Prostate gland (tissue), 2 donors: ENCODE data around the gene TKTL1. TPM values are rescaled to one million over a fixed set of nuclear protein-coding genes. Genes with fewer than 3 reads are reported as not detected.
A peak's percentile ranks its signal among the peaks of the same experiment; 100 is the strongest.

Source experiments
- DNase-seq: peaks from one replicate; pipeline ENCODE4 v3.0.0-alpha.2; 2019; ENCODE audit warnings: low spot score
- H3K27ac ChIP-seq, 2 donors: fragments of 200-600 bp; sonication (generic); 2 replicates each; pipeline ENCODE4 v1.5.1; 2017 to 2019
- H3K27me3 ChIP-seq: fragments of 200-600 bp; sonication (generic); replicated peaks from 2 replicates; pipeline ENCODE4 v1.5.1; 2019; ENCODE audit not compliant: insufficient read depth
- H3K36me3 ChIP-seq, 2 donors: fragments of 200-600 bp; sonication (generic); 1 replicate in 1 of 2; 2 replicates in 1 of 2; pipeline versions ENCODE4 v1.5.1 to v1.8.1; 2017 to 2019
- H3K4me1 ChIP-seq: fragments of 200-600 bp; sonication (generic); replicated peaks from 2 replicates; pipeline ENCODE4 v1.5.1; 2019
- H3K4me3 ChIP-seq, 2 donors: fragments of 200-600 bp; sonication (generic); 2 replicates each; pipeline ENCODE4 v1.5.1; 2017 to 2019
- H3K9me3 ChIP-seq: fragments of 200-600 bp; sonication (generic); 2 replicates; pipeline ENCODE4 v1.5.1; 2017
- POLR2A ChIP-seq: fragments of 450-650 bp; IDR thresholded peaks from one replicate; pipeline ENCODE4 v1.6.1; 2016; ENCODE audit warnings: antibody characterized with exemption, mild to moderate bottlenecking
- POLR2AphosphoS5 ChIP-seq: sonication (generic); formaldehyde crosslinking; IDR thresholded peaks from one replicate; pipeline ENCODE4 v1.6.1; 2017; ENCODE audit warnings: antibody characterized with exemption
- WGBS: methylation state at CpG from one replicate; pipeline ENCODE4 v1.1.5; 2018; 5-methylcytosine and 5-hydroxymethylcytosine counted together
- intact Hi-C: fragments of 100-400 bp; cut with DNase I; formaldehyde crosslinking; loops from one replicate; pipeline ENCODE4 v1.14.2; 2022
- total RNA-seq, 2 donors: library from RNA; depleted of rRNA; stranded (reverse); fragments of >200 nt; gene quantifications; one replicate each; pipeline ENCODE4 v1.1.0, GENCODE V29; 2016
- TF ChIP-seq, protein P1 (sequence below), 4 experiments: fragments of 200-600 bp in 2 of 4; fragments of 450-650 bp in 2 of 4; sonication (generic) in 2 of 4; IDR thresholded peaks; 1 replicate in 3 of 4; 2 replicates in 1 of 4; pipeline ENCODE4 v1.5.1; 2016 to 2019; ENCODE audit warnings: antibody characterized with exemption in 4 of 4, mild to moderate bottlenecking in 2 of 4, moderate library complexity in 2 of 4

The TKTL1 gene
- total RNA-seq, 2 donors from 2014 or later = 113 TPM; not detected in 1

- no peaks in the 10 kb centered on the region for H3K9me3 ChIP-seq
- TF ChIP-seq POLR2AphosphoS5 = no peak
- TF ChIP-seq, protein P1, sequence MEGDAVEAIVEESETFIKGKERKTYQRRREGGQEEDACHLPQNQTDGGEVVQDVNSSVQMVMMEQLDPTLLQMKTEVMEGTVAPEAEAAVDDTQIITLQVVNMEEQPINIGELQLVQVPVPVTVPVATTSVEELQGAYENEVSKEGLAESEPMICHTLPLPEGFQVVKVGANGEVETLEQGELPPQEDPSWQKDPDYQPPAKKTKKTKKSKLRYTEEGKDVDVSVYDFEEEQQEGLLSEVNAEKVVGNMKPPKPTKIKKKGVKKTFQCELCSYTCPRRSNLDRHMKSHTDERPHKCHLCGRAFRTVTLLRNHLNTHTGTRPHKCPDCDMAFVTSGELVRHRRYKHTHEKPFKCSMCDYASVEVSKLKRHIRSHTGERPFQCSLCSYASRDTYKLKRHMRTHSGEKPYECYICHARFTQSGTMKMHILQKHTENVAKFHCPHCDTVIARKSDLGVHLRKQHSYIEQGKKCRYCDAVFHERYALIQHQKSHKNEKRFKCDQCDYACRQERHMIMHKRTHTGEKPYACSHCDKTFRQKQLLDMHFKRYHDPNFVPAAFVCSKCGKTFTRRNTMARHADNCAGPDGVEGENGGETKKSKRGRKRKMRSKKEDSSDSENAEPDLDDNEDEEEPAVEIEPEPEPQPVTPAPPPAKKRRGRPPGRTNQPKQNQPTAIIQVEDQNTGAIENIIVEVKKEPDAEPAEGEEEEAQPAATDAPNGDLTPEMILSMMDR (IDR thresholded peaks at IDR 0.05) = no peak
- 82% methylated on average over 26 of the region's 30 CpGs for WGBS
- H3K4me3 ChIP-seq = no peak overlapping the region
- H3K27ac ChIP-seq = no peak overlapping the region
- H3K4me1 ChIP-seq = no peaks in the 10 kb centered on the region
- intact Hi-C loops = no loop called here
- no peaks in the 10 kb centered on the region for H3K36me3 ChIP-seq
- DNase-seq = no peak
- no peaks in the 10 kb centered on the region for H3K27me3 ChIP-seq
Observed at GRCh38 chrX:154362085-154362742, 66.6 kb downstream of the TKTL1 start.

GRCh38 chrX:154363706-154364439 lies 68.3 kb downstream of the TKTL1 start:
- H3K27me3 ChIP-seq = no peaks in the 10 kb centered on the region
- TF ChIP-seq POLR2A (no peak), POLR2AphosphoS5 (no peak)
- TF ChIP-seq, protein P1 (IDR thresholded peaks at IDR 0.05) = no peak
- DNase-seq = no peak
- no peaks in the 10 kb centered on the region for H3K36me3 ChIP-seq
- WGBS = 58% methylated on average over 4 of the region's 20 CpGs
- intact Hi-C loops = no loop called here
- no peaks in the 10 kb centered on the region for H3K4me1 ChIP-seq
- H3K4me3 ChIP-seq = no peak overlapping the region
- H3K27ac ChIP-seq = no peak overlapping the region
- H3K9me3 ChIP-seq = no peaks in the 10 kb centered on the region

- WGBS = 63% methylated on average over 9 of the region's 20 CpGs
- H3K36me3 ChIP-seq = no peaks in the 10 kb centered on the region
- H3K27ac ChIP-seq = no peak overlapping the region
Observed at GRCh38 chrX:154365052-154365600, 69.5 kb downstream of the TKTL1 start.

GRCh38 chrX:154365997-154366665 lies 70.5 kb downstream of the TKTL1 start:
- Histone ChIP-seq H3K27ac (peak overlapping the region in 1 of 2 donors; percentile 87), H3K27me3 (no peaks in the 10 kb centered on the region), H3K9me3 (no peaks in the 10 kb centered on the region), H3K4me1 (no peaks in the 10 kb centered on the region), H3K4me3 (no peak overlapping the region), H3K36me3 (no peaks in the 10 kb centered on the region)
- DNase-seq = no peak
- TF ChIP-seq POLR2A (no peak), POLR2AphosphoS5 (no peak)
- TF ChIP-seq, protein P1 (IDR thresholded peaks at IDR 0.05) = no peak
- intact Hi-C loops = no loop called here
- WGBS = 79% methylated on average over 14 of the region's 32 CpGs

More at GRCh38 chrX:154365052-154365600, 69.5 kb downstream of the TKTL1 start:
- TF ChIP-seq POLR2AphosphoS5 (no peak), POLR2A (no peak)
- TF ChIP-seq, protein P1 (IDR thresholded peaks at IDR 0.05) = no peak
- Histone ChIP-seq H3K27me3 (no peaks in the 10 kb centered on the region), H3K4me1 (no peaks in the 10 kb centered on the region), H3K4me3 (no peak overlapping the region), H3K9me3 (no peaks in the 10 kb centered on the region)
- no peak for DNase-seq
- intact Hi-C loops = no loop called here
